ENCODE measurements around the gene KHDRBS1. TPM values are rescaled to one million over a fixed set of nuclear protein-coding genes. Genes with fewer than 3 reads are reported as not detected.

Gene KHDRBS1
- total and polyA plus RNA-seq, 2 donors from 2014 or later = 66.9 to 121 TPM

DNA sequence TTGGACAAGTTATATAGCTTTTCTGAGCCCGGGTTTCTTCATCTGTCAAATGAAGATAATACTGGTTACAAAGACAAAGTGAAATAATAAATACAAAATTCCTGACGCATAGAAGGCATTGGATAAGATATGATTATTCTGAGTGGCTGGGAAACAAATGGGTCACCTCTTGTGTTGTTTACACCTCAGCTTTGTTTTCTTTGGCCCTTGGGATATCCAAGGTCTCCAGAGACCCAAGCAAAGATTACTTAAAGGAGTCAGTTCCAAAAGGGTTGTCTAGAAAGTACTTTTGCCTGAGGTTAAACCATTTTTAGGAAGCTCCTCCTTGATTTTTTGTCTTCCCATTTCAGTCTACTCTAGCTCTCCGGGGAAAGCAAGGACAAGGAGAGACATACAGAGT, 9.7 kb downstream of the KHDRBS1 start:
- Histone ChIP-seq H3K4me3 (ENCODE audit: low read length in 3 of 3) (no peak overlapping the region), H3K9ac (ENCODE audit: low read length in 3 of 3) (no peak overlapping the region), H3K9me3 (ENCODE audit: control insufficient read depth in 2 of 3, insufficient read depth in 1 of 3, low read length in 3 of 3) (no peaks in the 10 kb centered on the region), H3K4me1 (ENCODE audit: control insufficient read depth in 2 of 3, insufficient read depth in 2 of 3, low read depth in 1 of 3, low read length in 3 of 3) (peaks cover 0 to 15% (median 5%) of the 10 kb centered on the region in 3 donors), H3K36me3 (ENCODE audit: control insufficient read depth in 2 of 3, insufficient read depth in 3 of 3, low read length in 3 of 3) (peaks cover 0 to 5% (median 0%) of the 10 kb centered on the region in 3 donors), H3K27ac (ENCODE audit: low read depth in 2 of 2, low read length in 2 of 2) (no peak overlapping the region), H3K27me3 (ENCODE audit: control insufficient read depth, insufficient read depth, low read length) (no peaks in the 10 kb centered on the region)
- TF ChIP-seq, protein P1, sequence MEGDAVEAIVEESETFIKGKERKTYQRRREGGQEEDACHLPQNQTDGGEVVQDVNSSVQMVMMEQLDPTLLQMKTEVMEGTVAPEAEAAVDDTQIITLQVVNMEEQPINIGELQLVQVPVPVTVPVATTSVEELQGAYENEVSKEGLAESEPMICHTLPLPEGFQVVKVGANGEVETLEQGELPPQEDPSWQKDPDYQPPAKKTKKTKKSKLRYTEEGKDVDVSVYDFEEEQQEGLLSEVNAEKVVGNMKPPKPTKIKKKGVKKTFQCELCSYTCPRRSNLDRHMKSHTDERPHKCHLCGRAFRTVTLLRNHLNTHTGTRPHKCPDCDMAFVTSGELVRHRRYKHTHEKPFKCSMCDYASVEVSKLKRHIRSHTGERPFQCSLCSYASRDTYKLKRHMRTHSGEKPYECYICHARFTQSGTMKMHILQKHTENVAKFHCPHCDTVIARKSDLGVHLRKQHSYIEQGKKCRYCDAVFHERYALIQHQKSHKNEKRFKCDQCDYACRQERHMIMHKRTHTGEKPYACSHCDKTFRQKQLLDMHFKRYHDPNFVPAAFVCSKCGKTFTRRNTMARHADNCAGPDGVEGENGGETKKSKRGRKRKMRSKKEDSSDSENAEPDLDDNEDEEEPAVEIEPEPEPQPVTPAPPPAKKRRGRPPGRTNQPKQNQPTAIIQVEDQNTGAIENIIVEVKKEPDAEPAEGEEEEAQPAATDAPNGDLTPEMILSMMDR (IDR thresholded peaks at IDR 0.05; ENCODE audit: borderline replicate concordance, extremely low read depth, insufficient read depth) = no peak
- intact Hi-C loops (cut with DNase I) = no loop called here
- DNase-seq (no peak), FAIRE-seq (no peak)

DNA sequence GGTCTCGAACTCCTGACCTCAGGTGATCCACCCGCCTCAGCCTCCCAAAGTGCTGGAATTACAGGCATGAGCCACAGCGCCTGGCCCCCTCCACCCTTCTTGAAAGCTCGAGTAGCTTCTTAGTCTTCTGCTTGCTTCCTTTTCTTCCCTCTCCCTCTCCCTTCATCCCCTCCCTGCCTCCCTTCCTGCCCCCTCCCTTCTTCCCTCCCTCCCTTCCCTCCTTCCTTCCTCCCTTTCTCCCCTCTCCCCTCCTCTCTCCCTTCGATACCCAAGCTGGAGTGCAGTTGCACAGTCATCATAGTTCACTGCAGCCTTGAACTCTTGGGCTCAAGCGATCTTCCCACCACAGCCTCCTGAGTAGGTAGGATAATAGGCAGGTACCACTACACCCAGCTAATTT, 11.8 kb downstream of the KHDRBS1 start:
- no peak for DNase-seq
- TF ChIP-seq, protein P1 (IDR thresholded peaks at IDR 0.05; ENCODE audit: borderline replicate concordance, extremely low read depth, insufficient read depth) = no peak
- no peaks in the 10 kb centered on the region for H3K9me3 ChIP-seq (ENCODE audit: control insufficient read depth in 2 of 3, insufficient read depth in 1 of 3, low read length in 3 of 3)
- intact Hi-C loops (cut with DNase I) = no loop called here
- no peak overlapping the region for H3K9ac ChIP-seq (ENCODE audit: low read length in 3 of 3)
- peaks cover 0 to 5% (median 2%) of the 10 kb centered on the region in 3 donors for H3K36me3 ChIP-seq (ENCODE audit: control insufficient read depth in 2 of 3, insufficient read depth in 3 of 3, low read length in 3 of 3)
- no peak for FAIRE-seq
- peaks cover 0 to 12% (median 4%) of the 10 kb centered on the region in 3 donors for H3K4me1 ChIP-seq (ENCODE audit: control insufficient read depth in 2 of 3, insufficient read depth in 2 of 3, low read depth in 1 of 3, low read length in 3 of 3)
- no peak overlapping the region for H3K4me3 ChIP-seq (ENCODE audit: low read length in 3 of 3)
- H3K27ac ChIP-seq (ENCODE audit: low read depth in 2 of 2, low read length in 2 of 2) = no peak overlapping the region
- no peaks in the 10 kb centered on the region for H3K27me3 ChIP-seq (ENCODE audit: control insufficient read depth, insufficient read depth, low read length)

DNA sequence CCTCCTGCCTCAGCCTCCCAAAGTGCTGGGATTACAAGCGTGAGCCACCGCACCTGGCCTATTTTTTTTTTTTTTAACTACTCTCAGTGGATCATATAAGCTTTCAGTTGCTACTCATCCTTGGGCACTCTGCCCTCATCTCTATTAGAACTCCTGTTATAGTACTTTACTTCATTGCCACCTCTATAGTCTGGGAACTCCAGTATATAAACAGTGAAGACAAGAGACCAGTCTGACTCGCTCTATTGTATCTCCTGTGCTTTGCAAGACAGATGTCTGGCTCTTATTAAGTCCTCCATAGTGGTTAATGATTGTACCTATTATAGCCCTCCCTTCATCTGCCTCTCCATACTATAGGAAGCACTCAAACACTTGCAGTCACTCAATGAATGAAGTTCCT, 15.1 kb downstream of the KHDRBS1 start:
- no peaks in the 10 kb centered on the region for H3K27me3 ChIP-seq (ENCODE audit: control insufficient read depth, insufficient read depth, low read length)
- TF ChIP-seq, protein P1 (IDR thresholded peaks at IDR 0.05; ENCODE audit: borderline replicate concordance, extremely low read depth, insufficient read depth) = no peak
- intact Hi-C loops (cut with DNase I) = no loop called here

More for the DNA sequence above, 15.1 kb downstream of the KHDRBS1 start:
- Histone ChIP-seq H3K27ac (ENCODE audit: low read depth in 2 of 2, low read length in 2 of 2) (no peak overlapping the region), H3K36me3 (ENCODE audit: control insufficient read depth in 2 of 3, insufficient read depth in 3 of 3, low read length in 3 of 3) (peaks cover 9 to 17% (median 15%) of the 10 kb centered on the region in 3 donors), H3K9ac (ENCODE audit: low read length in 3 of 3) (no peak overlapping the region), H3K4me3 (ENCODE audit: low read length in 3 of 3) (no peak overlapping the region), H3K9me3 (ENCODE audit: control insufficient read depth in 2 of 3, insufficient read depth in 1 of 3, low read length in 3 of 3) (no peaks in the 10 kb centered on the region), H3K4me1 (ENCODE audit: control insufficient read depth in 2 of 3, insufficient read depth in 2 of 3, low read depth in 1 of 3, low read length in 3 of 3) (no peaks in the 10 kb centered on the region)
- no peak for DNase-seq
- FAIRE-seq = no peak

Data from kidney (tissue), 14 donors.